AG20443 (cell line): ENCODE results near the gene PITPNC1.
A peak's percentile ranks its signal among the peaks of the same experiment; 100 is the strongest.
"Not testable (repeated sequence)": the region's sequence is repeated elsewhere in the genome, so short reads cannot be mapped to it uniquely, and the experiment has no call there.

Experiments
- DNase-seq: peaks from one replicate; pipeline ENCODE4 v3.0.0; 2012; ENCODE audit warnings: low spot score, mixed read lengths

PITPNC1 gene

GRCh38 chr17:67687511-67687910, 310.4 kb downstream of the PITPNC1 start:
- no peak for DNase-seq

DNA sequence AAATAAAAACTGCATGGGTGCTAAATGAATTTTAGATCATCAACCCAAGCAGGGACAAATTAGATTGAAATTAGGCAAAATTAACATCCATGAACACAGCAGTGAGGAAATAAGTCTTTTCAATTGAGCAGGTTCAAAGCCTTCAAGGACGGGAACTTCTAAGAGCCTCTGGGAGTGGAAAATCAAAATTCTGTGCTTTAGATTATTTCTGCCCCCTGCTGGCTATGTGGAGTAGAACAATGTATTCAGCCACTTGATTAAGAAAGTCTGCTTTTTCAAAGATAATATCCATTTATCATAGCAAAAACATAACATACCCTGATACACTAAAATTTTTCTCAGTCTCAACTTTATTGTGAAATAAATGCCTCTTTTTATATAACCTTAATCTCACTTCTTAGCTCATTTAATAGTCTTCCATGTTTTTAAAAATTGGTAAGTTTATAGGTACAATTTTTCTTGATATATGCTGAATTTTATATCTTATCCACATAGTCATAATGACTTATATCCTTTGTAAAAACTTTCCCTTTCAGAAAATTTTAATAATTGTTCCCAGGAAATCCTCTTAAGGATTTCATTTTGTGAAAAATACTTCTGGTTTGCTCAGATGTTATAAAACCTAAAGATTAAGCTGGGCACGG, 312.6 kb downstream of the PITPNC1 start:
- DNase-seq: peak; percentile 80

DNA sequence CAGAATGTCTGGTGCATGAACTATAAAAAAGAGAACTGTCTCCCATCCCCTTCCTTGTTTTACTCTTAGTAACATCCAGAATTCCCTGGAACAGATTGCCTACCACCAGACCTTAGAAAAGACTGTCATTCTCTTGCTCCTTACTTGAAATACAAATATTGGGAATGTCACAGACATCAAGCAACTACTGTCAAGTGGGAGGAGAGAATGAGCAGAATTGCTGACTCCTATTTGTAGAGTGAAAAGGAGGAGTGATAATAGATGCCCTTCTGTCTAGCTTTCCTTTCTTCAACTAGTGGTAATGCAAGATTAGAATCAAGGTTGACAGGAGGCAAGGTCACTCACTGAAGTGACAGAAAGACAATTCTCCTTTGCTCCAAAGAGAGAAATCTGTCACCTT, 316.7 kb downstream of the PITPNC1 start:
- no peak for DNase-seq

DNA sequence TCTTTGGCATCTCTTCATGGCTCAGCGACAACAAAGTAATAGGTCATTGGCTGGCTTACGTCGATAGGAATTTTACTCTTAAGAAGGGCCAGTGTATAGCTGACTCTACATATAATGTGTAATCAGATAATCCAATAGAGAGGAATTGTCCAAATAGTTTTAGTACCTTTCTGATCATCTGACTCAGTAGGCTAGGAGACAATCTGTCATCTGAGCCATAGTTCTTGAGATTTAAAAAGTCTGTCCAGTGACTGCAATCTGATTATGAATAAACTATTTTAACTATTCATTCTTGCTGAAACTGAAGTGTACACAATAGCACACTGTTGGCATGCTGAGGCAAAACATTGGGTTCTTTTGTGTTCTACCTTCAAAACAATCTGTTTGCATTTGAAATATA, 319.3 kb downstream of the PITPNC1 start:
- DNase-seq: no peak

DNA sequence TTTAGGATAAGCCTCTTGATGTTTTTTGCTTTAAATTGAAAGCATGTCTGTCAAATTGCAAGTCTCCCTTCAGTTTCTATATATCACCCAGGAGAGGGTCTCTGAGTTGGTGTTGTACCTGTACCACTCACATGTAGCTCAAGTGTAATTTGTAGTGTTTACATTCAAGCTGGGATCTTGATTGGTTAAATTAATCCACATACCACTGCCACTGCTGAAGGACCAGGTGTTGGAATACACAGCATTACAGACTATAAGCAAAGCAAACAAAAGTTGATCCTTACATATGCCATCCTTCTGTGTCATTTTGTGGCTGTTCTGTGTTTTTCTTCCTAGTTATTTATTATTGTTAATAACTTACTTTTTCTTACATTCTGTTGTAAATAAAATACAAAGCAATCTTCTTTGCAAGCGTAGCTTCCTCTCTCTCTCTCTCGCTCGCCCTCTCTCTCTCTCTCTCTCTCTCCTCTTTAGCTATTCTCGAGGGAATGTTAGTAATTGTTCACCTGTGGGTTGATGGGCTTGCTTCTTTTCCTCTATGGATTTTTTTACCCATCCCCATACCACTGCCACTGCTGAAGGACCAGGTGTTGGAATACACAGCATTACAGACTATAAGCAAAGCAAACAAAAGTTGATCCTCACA, 319.9 kb downstream of the PITPNC1 start:
- DNase-seq: no peak

GRCh38 chr17:67700037-67700724, 323.1 kb downstream of the PITPNC1 start:
- DNase-seq: no peak

- DNase-seq: no peak
Observed at GRCh38 chr17:67700725-67701119, 323.6 kb downstream of the PITPNC1 start.

DNA sequence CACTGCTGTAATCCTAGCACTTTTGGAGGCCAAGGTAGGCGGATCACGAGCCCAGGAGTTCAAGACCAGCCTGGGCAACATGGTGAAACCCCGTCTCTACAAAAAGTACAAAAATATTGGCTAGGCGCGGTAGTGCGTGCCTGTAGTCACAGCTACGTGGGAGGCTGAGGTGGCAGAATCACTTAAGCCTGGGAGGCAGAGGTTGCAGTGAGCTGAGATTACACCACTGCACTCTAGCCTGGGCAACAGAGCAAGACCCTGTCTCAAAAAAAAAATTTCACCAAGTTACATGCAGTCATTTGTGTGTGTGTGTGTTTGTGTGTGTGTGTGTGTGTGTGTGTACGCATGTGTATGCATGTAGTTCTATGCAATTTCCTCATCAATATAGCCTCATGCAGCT, 325.8 kb downstream of the PITPNC1 start:
- not testable (repeated sequence) for DNase-seq

DNA sequence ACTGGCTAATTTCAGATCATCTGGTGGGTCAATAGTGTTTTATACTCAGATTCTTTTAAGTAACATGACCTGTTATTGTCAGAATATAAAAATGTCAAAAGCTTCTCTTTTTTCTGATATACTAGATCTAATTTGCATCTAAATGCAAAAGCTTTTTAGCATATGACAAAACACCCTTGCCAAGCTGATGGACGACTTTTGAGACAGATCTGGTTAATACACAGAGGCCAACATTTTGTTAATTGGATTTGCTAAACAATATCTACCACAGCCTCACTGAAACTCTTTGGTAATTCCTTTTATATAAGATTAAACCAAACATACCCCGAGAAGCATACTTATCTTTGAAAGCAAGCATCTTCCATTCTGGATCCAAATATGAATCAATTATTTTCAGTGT, 330.4 kb downstream of the PITPNC1 start:
- DNase-seq: no peak

- no peak for DNase-seq
Observed at GRCh38 chr17:67708378-67708777, 331.3 kb downstream of the PITPNC1 start.

DNA sequence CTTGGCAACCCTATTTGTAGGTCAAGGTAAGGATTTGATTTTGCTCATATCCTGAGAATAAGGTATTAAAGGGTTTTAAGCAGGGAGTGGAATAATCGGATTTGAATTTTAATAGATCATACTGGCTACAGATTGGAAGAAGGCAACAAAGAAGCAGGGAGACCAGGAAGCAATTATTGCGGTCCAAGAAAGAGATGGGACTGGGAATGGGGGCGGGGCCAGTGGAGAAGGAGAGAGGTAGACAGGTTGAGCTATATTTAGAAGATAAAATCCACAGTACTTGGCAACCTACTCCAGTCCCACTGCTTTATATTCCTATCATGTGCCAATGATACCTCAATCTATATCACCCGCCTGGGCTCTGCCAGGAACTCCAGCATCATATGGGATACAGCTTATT, 334.8 kb downstream of the PITPNC1 start:
- no peak for DNase-seq

- DNase-seq: no peak
Observed at GRCh38 chr17:67712375-67712774, 335.3 kb downstream of the PITPNC1 start.

DNA sequence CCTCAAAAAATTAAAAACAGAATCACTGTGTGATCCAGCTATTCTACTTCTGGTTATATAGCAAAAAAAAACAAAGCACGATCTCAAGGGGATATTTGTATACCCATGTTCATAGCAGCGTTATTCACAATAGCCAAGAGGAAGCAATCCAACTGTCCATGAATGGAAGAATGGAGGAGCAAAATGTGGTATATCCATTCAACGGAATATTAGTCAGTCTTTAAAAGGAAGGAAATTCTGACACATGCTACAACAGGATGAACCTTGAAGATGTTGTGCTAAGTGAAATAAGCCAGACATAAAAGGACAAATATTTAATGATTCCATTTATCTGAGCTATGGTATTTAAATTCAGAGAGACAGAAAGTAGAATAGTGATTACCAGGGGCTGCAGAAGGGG, 336.1 kb downstream of the PITPNC1 start:
- no peak for DNase-seq

DNA sequence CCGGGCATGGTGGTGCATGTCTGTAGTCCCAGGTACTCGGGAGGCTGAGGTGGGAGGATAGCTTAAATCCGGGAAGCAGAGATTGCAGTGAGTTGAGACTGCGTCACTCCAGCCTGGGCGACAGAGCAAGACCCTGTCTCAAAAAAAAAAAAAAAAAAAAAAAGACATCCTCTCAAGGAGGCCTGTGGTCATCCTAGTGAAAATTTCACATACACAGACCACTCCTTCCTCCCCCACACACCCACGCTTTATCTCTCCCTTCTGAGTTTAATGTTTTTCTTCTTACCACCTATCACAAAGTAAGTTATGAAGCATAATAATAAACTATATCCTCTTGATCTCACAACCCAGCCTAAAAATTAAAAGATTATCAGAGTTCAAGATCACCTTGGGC, 339.3 kb downstream of the PITPNC1 start:
- no peak for DNase-seq

GRCh38 chr17:67717192-67717623, 340.1 kb downstream of the PITPNC1 start:
- DNase-seq: peak; percentile 16

- peak; percentile 100 for DNase-seq
Observed at GRCh38 chr17:67717624-67718324, 340.7 kb downstream of the PITPNC1 start, which contains the start of gene NOL11. Gene NOL11 (plus strand): TSS chr17:67717936. CDS start chr17:67717948, 12 bp downstream.

- DNase-seq: peak; percentile 49
Observed at GRCh38 chr17:67718325-67718941, 341.4 kb downstream of the PITPNC1 start.

DNA sequence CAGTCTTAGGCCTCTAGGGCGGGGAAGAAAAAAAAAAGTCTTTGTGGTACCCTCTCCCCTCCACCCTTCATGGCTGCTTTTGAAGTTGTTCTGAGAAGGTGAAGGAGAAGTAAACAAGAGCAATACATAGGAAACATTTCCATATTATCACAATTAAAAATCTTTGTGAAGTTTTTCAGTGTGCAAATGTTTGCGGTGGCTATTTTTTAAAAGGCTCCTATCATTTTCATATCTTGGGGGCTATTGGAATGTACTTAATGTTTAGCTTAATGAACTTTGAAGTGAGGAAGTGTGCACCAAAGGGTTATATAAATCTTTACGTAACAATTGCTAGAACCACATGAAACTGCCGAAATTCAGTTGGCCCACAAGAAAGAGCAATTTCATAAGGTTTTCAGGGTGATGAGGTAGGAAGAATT, 348.3 kb downstream of the PITPNC1 start:
- DNase-seq: no peak

DNA sequence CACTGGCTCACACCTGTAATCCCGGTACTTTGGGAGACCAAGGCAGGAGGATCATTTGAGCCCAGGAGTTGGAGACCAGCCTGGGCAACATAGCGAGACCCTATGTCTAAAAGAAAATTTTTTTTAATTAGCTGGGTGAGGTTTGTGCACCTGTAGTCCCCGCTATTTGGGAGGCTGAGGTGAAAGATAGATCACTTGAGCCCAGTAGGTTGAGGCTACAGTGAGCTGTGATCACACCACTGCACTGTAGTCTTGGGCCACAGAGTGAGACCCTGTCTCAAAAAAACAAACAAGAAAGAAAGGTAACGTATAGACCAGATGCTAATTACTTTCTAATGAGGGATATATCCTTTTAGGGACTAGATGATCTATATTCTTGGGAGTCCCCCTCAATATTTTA, 348.7 kb downstream of the PITPNC1 start:
- DNase-seq: no peak

- DNase-seq: not testable (repeated sequence)
Observed at GRCh38 chr17:67727152-67728039, 350.3 kb downstream of the PITPNC1 start.

GRCh38 chr17:67729903-67730302, 352.8 kb downstream of the PITPNC1 start:
- no peak for DNase-seq
